Lung (tissue), 12 donors: ENCODE results near the gene SPTSSA. TPM values are rescaled to one million over a fixed set of nuclear protein-coding genes. Genes with fewer than 3 reads are reported as not detected.

Experiments used
- ATAC-seq: fragments of 200-7000 bp; cut with Tn5 transposase; one replicate; pipeline ENCODE4 v1.9.1; 2020; ENCODE audit warnings: moderate number of reproducible peaks; ENCODE audit not compliant: insufficient read depth, low FRiP score
- DNase-seq, 3 donors: peaks; one replicate each; pipeline ENCODE4 v3.0.0-alpha.2; 2013 to 2017
- H3K27ac ChIP-seq, 2 donors: one replicate each; pipeline ENCODE4 v1.5.1; 2013; ENCODE audit warnings: mild to moderate bottlenecking in 2 of 2, moderate library complexity in 2 of 2, control low read depth in 1 of 2, inconsistent platforms in 1 of 2, low read depth in 1 of 2, low read length in 1 of 2
- H3K27me3 ChIP-seq, 3 donors: one replicate each; pipeline ENCODE4 v1.5.1; 2013; ENCODE audit warnings: low read length in 2 of 3; ENCODE audit not compliant: control insufficient read depth in 3 of 3, insufficient read depth in 3 of 3
- H3K36me3 ChIP-seq, 4 donors: one replicate each; pipeline ENCODE4 v1.5.1; 2013; ENCODE audit warnings: low read length in 4 of 4, mild to moderate bottlenecking in 1 of 4, moderate library complexity in 1 of 4; ENCODE audit not compliant: control insufficient read depth in 4 of 4, insufficient read depth in 4 of 4
- H3K4me1 ChIP-seq, 5 donors: one replicate each; pipeline ENCODE4 v1.5.1; 2013; ENCODE audit warnings: low read length in 5 of 5, mild to moderate bottlenecking in 2 of 5, moderate library complexity in 1 of 5; ENCODE audit not compliant: control insufficient read depth in 5 of 5, insufficient read depth in 5 of 5
- H3K4me3 ChIP-seq: one replicate; pipeline ENCODE4 v1.5.1; 2013; ENCODE audit warnings: mild to moderate bottlenecking, control low read depth, moderate library complexity
- H3K9ac ChIP-seq, 2 donors: one replicate each; pipeline ENCODE4 v1.5.1; 2013; ENCODE audit warnings: low read length in 2 of 2, control low read depth in 1 of 2; ENCODE audit not compliant: insufficient read depth in 1 of 2
- H3K9me3 ChIP-seq, 4 donors: one replicate each; pipeline ENCODE4 v1.5.1; 2013; ENCODE audit warnings: low read length in 3 of 4, mild to moderate bottlenecking in 1 of 4, moderate library complexity in 1 of 4; ENCODE audit not compliant: control insufficient read depth in 4 of 4, insufficient read depth in 3 of 4
- CTCF ChIP-seq: IDR thresholded peaks from 2 replicates; pipeline ENCODE4 v1.5.1; 2012; ENCODE audit warnings: mild to moderate bottlenecking; ENCODE audit errors: control extremely low read depth, extremely low read depth
- WGBS, 2 donors: extraction: QIAGEN DNeasy Blood & Tissue Kit; methylation state at CpG; one replicate each; pipeline ENCODE4 v1.1.7; 2013; 5-methylcytosine and 5-hydroxymethylcytosine counted together
- polyA plus RNA-seq, 2 donors: library from polyadenylated mRNA; stranded (reverse); fragments of 200-250 nt; gene quantifications; one replicate each; pipeline ENCODE4 v1.2.1, GENCODE V29; 2013
- total RNA-seq, 2 donors: library from RNA; depleted of rRNA in 1 of 2; stranded (reverse); fragments of >200 nt in 1 of 2; gene quantifications; one replicate each; pipeline ENCODE4 v1.2.1, GENCODE V29; 2014 to 2021
- donor health status: control.
- donor health status: control.
- donor health status: Bipolar disorder and iron deficiency.
- donor health status: healthy.
- donor health status: DM: yes; HTN: yes; CAD: no.

Gene SPTSSA
- total and polyA plus RNA-seq, 4 donors: 51.8 to 92.5 (median 78.0) TPM

- DNase-seq (peak in 1 of 3 donors; percentile 10), ATAC-seq (peak; percentile 60)
- Histone ChIP-seq H3K4me1 (peaks cover 0 to 8% (median 0%) of the 10 kb centered on the region in 5 donors), H3K9ac (no peak overlapping the region), H3K36me3 (no peaks in the 10 kb centered on the region), H3K27ac (no peak overlapping the region), H3K27me3 (no peaks in the 10 kb centered on the region), H3K4me3 (no peak overlapping the region), H3K9me3 (no peaks in the 10 kb centered on the region)
- 92 to 93% methylated on average over 6 of the region's 6 CpGs for WGBS, 2 donors
- TF ChIP-seq CTCF: peak; percentile 33
These were observed 36.8 kb upstream of the SPTSSA start for GRCh38 chr14:34498684-34499412.

GRCh38 chr14:34496679-34497513 is 34.9 kb upstream of the SPTSSA start:
- no peaks in the 10 kb centered on the region for H3K9me3 ChIP-seq
- DNase-seq: peak; percentile 68 to 85 (median 81)
- peak overlapping the region in 1 of 2 donors; percentile 42 for H3K9ac ChIP-seq
- H3K27ac ChIP-seq: peak overlapping the region in 1 of 2 donors; percentile 62
- H3K4me3 ChIP-seq: no peak overlapping the region
- no peaks in the 10 kb centered on the region for H3K36me3 ChIP-seq
- WGBS, 2 donors: 48 to 58% methylated on average over 14 of the region's 14 CpGs
- no peak for TF ChIP-seq CTCF
- no peaks in the 10 kb centered on the region for H3K27me3 ChIP-seq
- peak; percentile 75 for ATAC-seq
- H3K4me1 ChIP-seq: peaks cover 0 to 8% (median 0%) of the 10 kb centered on the region in 5 donors

GRCh38 chr14:34496007-34496678 is 34.1 kb upstream of the SPTSSA start:
- H3K9me3 ChIP-seq: no peaks in the 10 kb centered on the region
- H3K4me1 ChIP-seq: peaks cover 0 to 8% (median 0%) of the 10 kb centered on the region in 5 donors
- ATAC-seq (peak; percentile 31), DNase-seq (no peak)
- no peak overlapping the region for H3K27ac ChIP-seq
- 86 to 91% methylated on average over 11 of the region's 11 CpGs for WGBS, 2 donors
- no peak overlapping the region for H3K4me3 ChIP-seq
- no peaks in the 10 kb centered on the region for H3K27me3 ChIP-seq
- no peak overlapping the region for H3K9ac ChIP-seq
- TF ChIP-seq CTCF: no peak
- H3K36me3 ChIP-seq: no peaks in the 10 kb centered on the region
